Hepatocyte (in vitro differentiated cells): Measurements from ENCODE around the gene FAM20B.

ENCODE experiments used
- CTCF ChIP-seq: fragments of 200-600 bp; sonication (generic); IDR thresholded peaks from 2 replicates; pipeline ENCODE4 v1.5.1; 2016; ENCODE audit warnings: antibody characterized with exemption, mild to moderate bottlenecking; ENCODE audit not compliant: poor library complexity
- EZH2 ChIP-seq: fragments of 200-600 bp; sonication (generic); IDR thresholded peaks from 2 replicates; pipeline ENCODE4 v1.6.1; 2016; ENCODE audit warnings: antibody characterized with exemption, mild to moderate bottlenecking, borderline replicate concordance

DNA sequence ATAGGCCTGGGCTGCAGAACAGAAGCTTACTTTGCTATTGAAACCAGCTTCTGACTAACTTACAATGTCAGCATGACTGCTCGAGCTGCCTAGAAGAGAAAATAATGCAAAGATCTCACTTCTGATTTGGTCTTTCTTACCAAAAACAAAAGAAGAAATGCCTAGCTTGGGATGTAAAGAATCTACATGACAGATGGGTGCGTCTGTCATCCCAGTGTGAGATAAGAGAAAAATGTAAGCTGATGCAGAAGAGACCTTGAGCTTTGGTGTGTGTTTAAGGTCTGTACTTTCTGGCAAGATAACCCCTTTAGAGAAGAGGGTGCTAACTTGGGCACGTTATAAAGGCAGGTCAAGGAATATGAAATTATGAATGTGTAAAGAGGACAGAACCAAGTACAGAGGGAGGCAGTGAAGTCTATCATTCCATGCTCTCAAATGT lies 3.6 kb downstream of the FAM20B start:
- TF ChIP-seq EZH2: no peak
- TF ChIP-seq CTCF: no peak
